Measurements from ENCODE around the gene CDH16. TPM values are rescaled to one million over a fixed set of nuclear protein-coding genes. Genes with fewer than 3 reads are reported as not detected.
A peak's percentile ranks its signal among the peaks of the same experiment; 100 is the strongest.

CDH16 gene
- total and polyA plus RNA-seq, 8 donors, result 0.32 to 68.1 (median 47.5) TPM; not detected in 1

GRCh38 chr16:66889622-66890021, 29.1 kb downstream of the CDH16 start:
- DNase-seq, result no peak
- intact Hi-C loops (cut with DNase I), result no loop called here
- H3K9me3 ChIP-seq, result no peaks in the 10 kb centered on the region
- no peak overlapping the region for H3K27ac ChIP-seq
- H3K4me1 ChIP-seq, result peaks cover 0 to 7% of the 10 kb centered on the region in 2 donors
- no peak overlapping the region for H3K4me3 ChIP-seq
- peaks cover 0 to 30% of the 10 kb centered on the region in 2 donors for H3K36me3 ChIP-seq
- TF ChIP-seq, protein P1, sequence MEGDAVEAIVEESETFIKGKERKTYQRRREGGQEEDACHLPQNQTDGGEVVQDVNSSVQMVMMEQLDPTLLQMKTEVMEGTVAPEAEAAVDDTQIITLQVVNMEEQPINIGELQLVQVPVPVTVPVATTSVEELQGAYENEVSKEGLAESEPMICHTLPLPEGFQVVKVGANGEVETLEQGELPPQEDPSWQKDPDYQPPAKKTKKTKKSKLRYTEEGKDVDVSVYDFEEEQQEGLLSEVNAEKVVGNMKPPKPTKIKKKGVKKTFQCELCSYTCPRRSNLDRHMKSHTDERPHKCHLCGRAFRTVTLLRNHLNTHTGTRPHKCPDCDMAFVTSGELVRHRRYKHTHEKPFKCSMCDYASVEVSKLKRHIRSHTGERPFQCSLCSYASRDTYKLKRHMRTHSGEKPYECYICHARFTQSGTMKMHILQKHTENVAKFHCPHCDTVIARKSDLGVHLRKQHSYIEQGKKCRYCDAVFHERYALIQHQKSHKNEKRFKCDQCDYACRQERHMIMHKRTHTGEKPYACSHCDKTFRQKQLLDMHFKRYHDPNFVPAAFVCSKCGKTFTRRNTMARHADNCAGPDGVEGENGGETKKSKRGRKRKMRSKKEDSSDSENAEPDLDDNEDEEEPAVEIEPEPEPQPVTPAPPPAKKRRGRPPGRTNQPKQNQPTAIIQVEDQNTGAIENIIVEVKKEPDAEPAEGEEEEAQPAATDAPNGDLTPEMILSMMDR (IDR thresholded peaks at IDR 0.05), result no peak
- no peaks in the 10 kb centered on the region for H3K27me3 ChIP-seq
- peak; percentile 49 for ATAC-seq

- no peak for ATAC-seq
- H3K27me3 ChIP-seq, result no peaks in the 10 kb centered on the region
- no peaks in the 10 kb centered on the region for H3K9me3 ChIP-seq
- H3K36me3 ChIP-seq, result peaks cover 0 to 34% of the 10 kb centered on the region in 2 donors
- H3K4me3 ChIP-seq, result no peak overlapping the region
- intact Hi-C loops (cut with DNase I), result no loop called here
- TF ChIP-seq, protein P1 (IDR thresholded peaks at IDR 0.05), result no peak
- DNase-seq, result no peak
- no peak overlapping the region for H3K27ac ChIP-seq
- peaks cover 0 to 7% of the 10 kb centered on the region in 2 donors for H3K4me1 ChIP-seq
These were observed 29.8 kb downstream of the CDH16 start for GRCh38 chr16:66888647-66889615.

DNA sequence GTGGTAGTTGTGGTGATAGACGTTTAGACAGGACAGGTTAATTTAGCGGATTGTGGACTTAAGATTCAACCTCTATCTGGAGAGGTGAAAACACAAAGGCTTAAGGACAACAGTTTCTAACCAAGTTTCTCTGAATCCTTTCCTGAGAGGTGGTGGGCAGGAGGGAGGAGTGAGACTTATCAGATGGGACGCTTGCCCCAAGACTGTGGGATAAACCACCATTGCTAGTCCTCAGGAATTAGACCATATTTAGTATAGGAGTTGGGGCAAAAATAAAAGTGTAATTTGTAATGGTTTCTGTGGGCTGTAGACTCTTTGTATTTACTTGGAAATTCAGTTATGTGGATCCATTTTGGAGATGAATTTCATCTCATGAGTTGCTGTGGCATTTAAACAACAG, 31.8 kb downstream of the CDH16 start:
- H3K36me3 ChIP-seq, result peaks cover 0 to 34% of the 10 kb centered on the region in 2 donors
- TF ChIP-seq, protein P1 (IDR thresholded peaks at IDR 0.05), result no peak
- no peak overlapping the region for H3K4me3 ChIP-seq
- H3K4me1 ChIP-seq, result peaks cover 3 to 7% of the 10 kb centered on the region in 2 donors
- no peaks in the 10 kb centered on the region for H3K27me3 ChIP-seq
- DNase-seq (no peak), ATAC-seq (no peak)
- H3K27ac ChIP-seq, result no peak overlapping the region
- no peaks in the 10 kb centered on the region for H3K9me3 ChIP-seq
- intact Hi-C loops (cut with DNase I), result no loop called here

- intact Hi-C loops (cut with DNase I), result no loop called here
- Histone ChIP-seq H3K4me3 (no peak overlapping the region), H3K9me3 (no peaks in the 10 kb centered on the region), H3K27ac (no peak overlapping the region), H3K27me3 (peaks cover 0 to 2% of the 10 kb centered on the region in 2 donors), H3K36me3 (peaks cover 0 to 34% of the 10 kb centered on the region in 2 donors), H3K4me1 (peaks cover 6 to 7% of the 10 kb centered on the region in 2 donors)
- TF ChIP-seq, protein P1 (IDR thresholded peaks at IDR 0.05), result no peak
- ATAC-seq (no peak), DNase-seq (no peak)
These were observed 32.4 kb downstream of the CDH16 start for GRCh38 chr16:66886321-66886720.

DNA sequence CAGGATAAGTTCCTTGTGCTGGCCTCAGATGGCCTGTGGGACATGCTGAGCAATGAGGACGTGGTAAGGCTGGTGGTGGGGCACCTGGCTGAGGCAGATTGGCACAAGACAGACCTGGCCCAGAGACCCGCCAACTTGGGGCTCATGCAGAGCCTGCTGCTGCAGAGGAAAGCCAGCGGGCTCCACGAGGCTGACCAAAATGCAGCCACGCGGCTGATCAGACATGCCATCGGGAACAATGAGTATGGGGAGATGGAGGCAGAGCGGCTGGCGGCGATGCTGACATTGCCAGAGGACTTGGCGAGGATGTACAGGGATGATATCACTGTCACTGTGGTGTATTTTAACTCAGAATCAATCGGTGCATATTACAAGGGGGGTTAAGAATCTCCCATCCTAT, 33.2 kb downstream of the CDH16 start:
- Histone ChIP-seq H3K9me3 (no peaks in the 10 kb centered on the region), H3K27me3 (peaks cover 0 to 10% of the 10 kb centered on the region in 2 donors), H3K36me3 (peaks cover 0 to 34% of the 10 kb centered on the region in 2 donors), H3K4me3 (no peak overlapping the region), H3K4me1 (peaks cover 7 to 14% of the 10 kb centered on the region in 2 donors), H3K27ac (no peak overlapping the region)
- intact Hi-C loops (cut with DNase I), result no loop called here
- TF ChIP-seq, protein P1 (IDR thresholded peaks at IDR 0.05), result no peak
- DNase-seq, result no peak
- no peak for ATAC-seq

Data from left lung (tissue), 10 donors.